ENCODE measurements around the gene UBE2U.

GRCh38 chr1:64304823-64305222, 101.4 kb downstream of the UBE2U start:
- TF ChIP-seq CTCF (tag by site-specific recombination; IDR thresholded peaks at IDR 0.05) (no peak), ZNF571 (tag by site-specific recombination; IDR thresholded peaks at IDR 0.05) (no peak), EGR2 (tag by site-specific recombination; IDR thresholded peaks at IDR 0.05; ENCODE audit: low read depth) (no peak), PRDM10 (tag by site-specific recombination; IDR thresholded peaks at IDR 0.05) (no peak), ZNF660 (tag by site-specific recombination; IDR thresholded peaks at IDR 0.05) (no peak)
- TF ChIP-seq, protein P1, sequence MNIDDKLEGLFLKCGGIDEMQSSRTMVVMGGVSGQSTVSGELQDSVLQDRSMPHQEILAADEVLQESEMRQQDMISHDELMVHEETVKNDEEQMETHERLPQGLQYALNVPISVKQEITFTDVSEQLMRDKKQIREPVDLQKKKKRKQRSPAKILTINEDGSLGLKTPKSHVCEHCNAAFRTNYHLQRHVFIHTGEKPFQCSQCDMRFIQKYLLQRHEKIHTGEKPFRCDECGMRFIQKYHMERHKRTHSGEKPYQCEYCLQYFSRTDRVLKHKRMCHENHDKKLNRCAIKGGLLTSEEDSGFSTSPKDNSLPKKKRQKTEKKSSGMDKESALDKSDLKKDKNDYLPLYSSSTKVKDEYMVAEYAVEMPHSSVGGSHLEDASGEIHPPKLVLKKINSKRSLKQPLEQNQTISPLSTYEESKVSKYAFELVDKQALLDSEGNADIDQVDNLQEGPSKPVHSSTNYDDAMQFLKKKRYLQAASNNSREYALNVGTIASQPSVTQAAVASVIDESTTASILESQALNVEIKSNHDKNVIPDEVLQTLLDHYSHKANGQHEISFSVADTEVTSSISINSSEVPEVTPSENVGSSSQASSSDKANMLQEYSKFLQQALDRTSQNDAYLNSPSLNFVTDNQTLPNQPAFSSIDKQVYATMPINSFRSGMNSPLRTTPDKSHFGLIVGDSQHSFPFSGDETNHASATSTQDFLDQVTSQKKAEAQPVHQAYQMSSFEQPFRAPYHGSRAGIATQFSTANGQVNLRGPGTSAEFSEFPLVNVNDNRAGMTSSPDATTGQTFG (tag by site-specific recombination; IDR thresholded peaks at IDR 0.05; ENCODE audit: borderline replicate concordance), result no peak
